GM21723 (cell line): ENCODE data around the gene PFN1.

Source experiments
- ATAC-seq: cut with Tn5 transposase; IDR thresholded peaks from one replicate; pipeline ENCODE4 v1.9.1; 2021; ENCODE audit warnings: mild to moderate bottlenecking, moderate library complexity; ENCODE audit not compliant: unreplicated experiment

Gene PFN1

GRCh38 chr17:4946312-4946976 is 1.9 kb downstream of the PFN1 start:
- ATAC-seq: no peak

GRCh38 chr17:4945944-4946280 is 2.4 kb downstream of the PFN1 start:
- no peak for ATAC-seq

- ATAC-seq: peak; percentile 28
Measured at GRCh38 chr17:4945176-4945943, 3.0 kb downstream of the PFN1 start.

- ATAC-seq: no peak
Measured at GRCh38 chr17:4944554-4945175, 3.7 kb downstream of the PFN1 start.

DNA sequence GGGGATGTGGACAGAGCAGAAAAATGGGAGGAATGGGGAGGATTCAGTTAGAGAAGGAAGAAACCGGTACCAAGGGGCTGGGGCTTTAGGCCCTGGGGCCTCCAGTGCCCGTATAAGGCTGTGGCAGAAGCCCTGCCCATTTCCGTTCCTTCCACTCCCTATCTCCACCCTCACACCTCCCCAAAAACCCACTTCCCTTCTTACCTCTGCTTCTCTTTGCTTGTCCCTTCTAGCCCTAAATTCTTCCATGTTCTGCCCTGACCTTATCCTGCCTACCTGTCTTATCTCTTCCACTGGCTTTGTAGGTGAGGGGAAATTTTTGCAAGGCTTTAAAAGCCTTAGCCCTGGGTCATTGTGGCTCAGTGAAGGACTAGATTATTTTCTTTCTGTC is 4.2 kb downstream of the PFN1 start:
- ATAC-seq: no peak

GRCh38 chr17:4942760-4943508 is 5.4 kb downstream of the PFN1 start:
- ATAC-seq: no peak

- no peak for ATAC-seq
Measured at GRCh38 chr17:4941319-4941610, 7.1 kb downstream of the PFN1 start.

DNA sequence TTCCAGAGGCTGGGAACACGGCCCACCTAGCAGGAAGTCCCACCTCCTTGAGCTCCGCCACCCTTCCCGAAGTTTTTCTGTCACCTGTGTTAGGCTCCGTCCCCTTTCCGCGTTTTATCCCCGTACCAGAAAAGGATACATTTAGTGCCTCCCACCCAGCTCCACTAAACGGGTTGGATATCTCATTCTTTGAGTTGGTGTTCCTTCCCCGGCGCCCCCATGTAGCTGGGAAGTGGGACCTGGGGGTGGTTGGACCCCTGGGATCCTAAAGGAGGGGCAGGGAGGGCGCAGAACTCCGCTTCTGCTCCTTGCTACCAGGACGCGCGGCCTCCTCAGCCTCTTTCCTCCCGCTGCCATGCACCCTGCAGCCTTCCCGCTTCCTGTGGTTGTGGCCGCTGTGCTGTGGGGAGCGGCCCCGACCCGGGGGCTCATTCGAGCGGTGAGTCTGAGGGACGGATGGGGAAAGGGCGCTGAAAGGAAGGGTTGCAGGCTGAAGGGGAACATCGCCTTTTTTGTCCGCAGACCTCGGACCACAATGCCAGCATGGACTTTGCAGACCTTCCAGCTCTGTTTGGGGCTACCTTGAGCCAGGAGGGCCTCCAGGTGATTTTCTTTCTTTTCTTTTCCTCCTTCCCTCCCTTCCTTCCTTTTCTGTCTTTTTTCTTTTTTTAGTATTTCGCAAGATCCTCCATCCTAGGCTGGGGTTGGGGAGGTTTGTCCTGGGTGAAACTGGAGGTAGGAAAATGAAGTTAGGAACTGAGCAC is 7.6 kb downstream of the PFN1 start:
- peak; percentile 5 for ATAC-seq

DNA sequence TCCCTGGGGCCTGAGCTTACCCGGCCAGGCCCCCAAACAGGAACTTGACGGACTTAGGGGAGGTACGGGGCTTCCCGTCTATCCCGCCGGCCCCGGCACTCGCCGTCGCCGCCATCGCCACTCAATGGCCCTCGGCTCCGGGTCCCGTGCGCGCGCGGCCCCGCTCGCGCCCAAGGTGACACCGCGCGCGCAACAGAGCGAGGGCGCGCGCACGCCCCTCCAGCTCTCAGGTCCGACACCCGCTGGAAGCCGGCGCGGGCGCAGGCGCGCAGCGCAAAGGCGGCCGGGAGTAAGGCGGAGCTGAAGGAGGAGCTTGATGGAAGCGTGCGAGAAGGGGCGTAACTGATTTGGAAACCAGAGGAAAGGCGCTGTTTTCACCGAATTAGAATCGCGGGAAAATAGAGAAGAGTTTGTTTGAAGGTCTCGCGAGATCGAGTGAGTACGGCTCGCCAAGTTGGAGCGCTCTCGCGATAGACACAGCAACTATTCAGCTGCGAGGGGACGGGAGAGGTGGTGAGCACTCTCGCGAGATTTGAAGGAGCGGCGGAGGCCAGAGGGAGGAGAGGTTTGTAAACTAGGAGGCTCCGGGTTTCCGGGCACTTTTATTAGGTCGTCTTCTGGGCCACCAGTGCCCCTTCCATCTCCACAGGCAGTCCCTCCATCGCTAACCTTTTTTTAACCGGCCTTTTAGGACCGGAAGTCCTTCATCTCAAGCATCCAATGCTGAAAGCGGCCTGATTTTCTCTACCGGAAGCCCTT is 8.4 kb downstream of the PFN1 start, which contains the start of the genes RNF167 and SLC25A11:
TSS of gene RNF167 (plus strand) at position 473 of the 759 bp plus-strand sequence. CDS start 642 bp downstream, outside the sequence.
TSS of gene SLC25A11 (minus strand) at position 251 of the 759 bp plus-strand sequence. CDS start at position 115, 136 bp downstream.
- peak; percentile 69 for ATAC-seq

GRCh38 chr17:4939546-4939795 is 8.9 kb downstream of the PFN1 start:
- peak; percentile 16 for ATAC-seq

- peak; percentile 4 for ATAC-seq
Measured at GRCh38 chr17:4938688-4939545, 9.4 kb downstream of the PFN1 start.

- no peak for ATAC-seq
Measured at GRCh38 chr17:4938069-4938491, 10.2 kb downstream of the PFN1 start.

DNA sequence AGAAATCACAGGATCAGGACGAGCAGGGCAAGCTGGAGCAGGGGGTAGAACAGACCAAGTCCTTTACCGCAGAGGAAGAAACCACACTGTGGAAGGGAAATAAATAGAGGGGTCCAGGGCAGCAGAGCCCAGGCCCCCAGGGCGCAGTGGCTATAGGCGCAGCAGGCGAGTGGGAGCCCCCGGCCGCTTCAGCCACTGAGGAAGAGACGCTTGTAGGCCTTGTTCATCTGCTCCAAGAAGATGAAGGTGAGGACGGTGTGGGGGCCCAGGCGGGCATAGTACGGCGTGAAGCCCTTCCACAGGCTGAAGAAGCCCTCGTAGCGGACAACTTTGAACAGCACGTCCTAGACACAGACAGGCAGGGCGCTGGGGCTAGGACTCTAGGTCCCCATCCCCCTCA is 10.8 kb downstream of the PFN1 start:
- ATAC-seq: no peak

DNA sequence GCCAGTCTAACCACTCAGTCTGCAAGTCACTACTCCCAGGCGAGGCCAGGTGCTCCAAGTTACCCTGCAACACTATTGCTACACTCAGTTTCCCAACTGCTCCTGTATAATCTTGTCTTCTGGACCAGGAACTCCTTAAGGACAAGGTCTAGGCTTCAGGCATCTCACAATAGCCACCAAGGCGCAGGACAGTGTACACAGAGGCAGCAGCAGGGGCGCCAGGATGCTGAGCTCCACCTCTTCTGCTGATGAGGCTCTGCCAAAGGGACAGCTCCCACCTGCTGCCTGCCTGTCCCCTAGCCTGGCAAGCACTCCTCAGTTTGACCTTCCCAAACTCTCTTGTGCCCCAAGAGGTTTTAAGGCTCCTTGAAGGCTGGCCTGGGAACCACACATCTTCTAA is 11.9 kb downstream of the PFN1 start:
- no peak for ATAC-seq

DNA sequence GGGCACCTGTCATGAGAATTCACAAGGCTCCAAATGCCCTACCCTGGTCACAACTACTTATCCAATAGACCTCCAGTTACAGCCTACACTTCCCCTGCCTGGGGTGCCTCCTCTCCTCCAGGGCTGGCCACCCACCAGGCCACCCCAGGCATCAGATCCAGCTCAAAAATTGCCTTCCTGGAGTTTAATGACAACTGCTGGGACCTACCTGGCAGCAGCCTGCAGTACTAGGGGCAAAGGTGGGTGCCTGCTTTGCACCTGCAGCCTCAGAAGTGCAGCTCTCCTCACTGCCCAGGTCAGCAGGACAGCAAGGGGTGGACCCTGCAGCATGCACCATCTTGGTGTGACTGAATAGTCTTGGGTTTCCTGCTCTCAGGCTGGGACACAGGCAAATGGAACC is 12.7 kb downstream of the PFN1 start:
- no peak for ATAC-seq

DNA sequence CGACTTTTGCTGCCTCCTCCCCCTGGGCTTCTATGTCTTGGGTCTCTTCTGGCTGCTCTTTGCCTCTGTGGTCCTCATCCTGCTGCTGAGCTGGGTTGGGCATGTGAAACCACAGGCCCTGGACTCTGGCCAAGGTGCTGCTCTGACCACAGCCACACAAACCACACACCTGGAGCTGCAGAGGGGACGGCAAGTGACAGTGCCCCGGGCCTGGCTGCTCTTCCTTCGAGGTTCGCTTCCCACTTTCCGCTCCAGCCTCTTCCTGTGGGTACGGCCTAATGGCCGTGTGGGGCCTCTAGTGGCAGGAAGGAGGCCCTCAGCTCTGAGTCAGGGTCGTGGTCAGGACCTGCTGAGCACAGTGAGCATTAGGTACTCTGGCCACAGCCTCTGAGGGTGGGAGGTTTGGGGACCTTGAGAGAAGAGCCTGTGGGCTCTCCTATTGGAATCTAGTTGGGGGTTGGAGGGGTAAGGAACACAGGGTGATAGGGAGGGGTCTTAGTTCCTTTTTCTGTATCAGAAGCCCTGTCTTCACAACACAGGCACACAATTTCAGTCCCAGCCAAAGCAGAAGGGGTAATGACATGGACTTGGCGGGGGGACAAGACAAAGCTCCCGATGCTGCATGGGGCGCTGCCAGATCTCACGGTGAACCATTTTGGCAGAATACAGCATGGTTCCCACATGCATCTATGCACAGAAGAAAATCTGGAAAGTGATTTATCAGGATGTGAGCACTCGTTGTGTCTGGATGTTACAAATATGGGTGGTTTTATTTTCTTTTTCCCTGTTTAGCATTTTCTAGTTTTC is 14.0 kb downstream of the PFN1 start:
- ATAC-seq: no peak

DNA sequence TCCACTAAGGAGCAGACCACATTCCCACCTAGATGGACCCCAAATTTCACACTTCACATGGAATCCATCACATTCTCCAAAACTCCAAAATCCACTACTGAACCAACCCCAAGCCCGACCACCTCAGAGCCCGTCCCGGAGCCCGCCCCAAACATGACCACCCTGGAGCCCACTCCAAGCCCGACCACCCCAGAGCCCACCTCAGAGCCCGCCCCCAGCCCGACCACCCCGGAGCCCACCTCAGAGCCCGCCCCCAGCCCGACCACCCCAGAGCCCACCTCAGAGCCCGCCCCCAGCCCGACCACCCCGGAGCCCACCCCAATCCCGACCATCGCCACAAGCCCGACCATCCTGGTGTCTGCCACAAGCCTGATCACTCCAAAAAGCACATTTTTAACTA is 14.7 kb downstream of the PFN1 start:
- ATAC-seq: no peak

- no peak for ATAC-seq
Measured at GRCh38 chr17:4932756-4933155, 15.6 kb downstream of the PFN1 start.

DNA sequence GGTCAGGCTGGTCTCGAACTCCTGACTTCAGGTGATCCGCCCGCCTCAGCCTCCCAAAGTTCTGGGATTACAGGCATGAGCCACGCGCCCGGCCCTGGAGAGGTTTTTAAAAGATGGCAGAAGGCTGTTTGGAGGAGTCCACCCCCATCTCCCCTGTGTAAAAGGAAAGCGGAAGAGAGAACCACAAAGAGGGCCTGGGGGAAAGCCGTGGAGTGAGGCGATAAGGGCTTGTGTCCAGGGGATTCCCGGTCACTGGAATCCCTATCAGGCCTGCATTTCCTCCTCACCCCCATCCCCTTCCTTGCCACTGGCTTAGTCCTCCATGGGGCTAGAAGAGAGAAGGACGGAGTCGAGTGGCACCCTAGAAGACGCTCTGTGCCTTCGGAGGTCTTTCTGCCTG is 16.4 kb downstream of the PFN1 start, which contains the start of gene GP1BA:
TSS of gene GP1BA (plus strand) at position 315 of the 400 bp plus-strand sequence. CDS start 328 bp downstream, outside the sequence.
- no peak for ATAC-seq
